ENCODE data around the gene JADE1. TPM values are rescaled to one million over a fixed set of nuclear protein-coding genes. Genes with fewer than 3 reads are reported as not detected.

Gene JADE1
- total and polyA plus RNA-seq, 2 donors (not counting 1 experiment from before 2014, with no cell fraction given): 36.2 to 49.9 TPM

GRCh38 chr4:128810331-128810870 is 901 bp downstream of the JADE1 start:
- H2AFZ ChIP-seq (ENCODE audit: low read length): no peak overlapping the region
- no peaks in the 10 kb centered on the region for H3K9me3 ChIP-seq (ENCODE audit: control insufficient read depth, insufficient read depth, low read depth, low read length)
- H3K9ac ChIP-seq (ENCODE audit: insufficient read depth, low read length): peak overlapping the region; percentile 71
- no peaks in the 10 kb centered on the region for H4K20me1 ChIP-seq (ENCODE audit: control insufficient read depth, extremely low read depth, insufficient read depth, low read length)
- TF ChIP-seq, protein P1, sequence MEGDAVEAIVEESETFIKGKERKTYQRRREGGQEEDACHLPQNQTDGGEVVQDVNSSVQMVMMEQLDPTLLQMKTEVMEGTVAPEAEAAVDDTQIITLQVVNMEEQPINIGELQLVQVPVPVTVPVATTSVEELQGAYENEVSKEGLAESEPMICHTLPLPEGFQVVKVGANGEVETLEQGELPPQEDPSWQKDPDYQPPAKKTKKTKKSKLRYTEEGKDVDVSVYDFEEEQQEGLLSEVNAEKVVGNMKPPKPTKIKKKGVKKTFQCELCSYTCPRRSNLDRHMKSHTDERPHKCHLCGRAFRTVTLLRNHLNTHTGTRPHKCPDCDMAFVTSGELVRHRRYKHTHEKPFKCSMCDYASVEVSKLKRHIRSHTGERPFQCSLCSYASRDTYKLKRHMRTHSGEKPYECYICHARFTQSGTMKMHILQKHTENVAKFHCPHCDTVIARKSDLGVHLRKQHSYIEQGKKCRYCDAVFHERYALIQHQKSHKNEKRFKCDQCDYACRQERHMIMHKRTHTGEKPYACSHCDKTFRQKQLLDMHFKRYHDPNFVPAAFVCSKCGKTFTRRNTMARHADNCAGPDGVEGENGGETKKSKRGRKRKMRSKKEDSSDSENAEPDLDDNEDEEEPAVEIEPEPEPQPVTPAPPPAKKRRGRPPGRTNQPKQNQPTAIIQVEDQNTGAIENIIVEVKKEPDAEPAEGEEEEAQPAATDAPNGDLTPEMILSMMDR (conservative IDR thresholded peaks at IDR 0.05 in 1 of 2, IDR thresholded peaks at IDR 0.05 in 1 of 2; ENCODE audit: low read depth in 1 of 2, low read length in 2 of 2): no peak
- TF ChIP-seq EZH2 (IDR thresholded peaks at IDR 0.05; ENCODE audit: low read length, missing control alignments): no peak
- H3K27ac ChIP-seq (ENCODE audit: insufficient read depth, low read length): peak overlapping the region; percentile 95
- H3K36me3 ChIP-seq (ENCODE audit: control insufficient read depth, insufficient read depth, low read length): no peaks in the 10 kb centered on the region
- H3K27me3 ChIP-seq (ENCODE audit: control insufficient read depth, insufficient read depth, low read length): no peaks in the 10 kb centered on the region
- peak overlapping the region; percentile 77 for H3K4me2 ChIP-seq (ENCODE audit: extremely low read depth, insufficient read depth, low read length)
- H3K4me3 ChIP-seq (replicated peaks in 1 of 4; ENCODE audit: control extremely low read depth in 1 of 4, insufficient read depth in 1 of 4, low read depth in 3 of 4, low read length in 4 of 4): peak overlapping the region; percentile 72 to 99 (median 76)
- H3K4me1 ChIP-seq (ENCODE audit: control insufficient read depth, extremely low read depth, insufficient read depth, low read length): peaks cover 4% of the 10 kb centered on the region
- DNase-seq (ENCODE audit: low read depth in 2 of 2): peak in 1 of 2 donors; percentile 52
- H3K79me2 ChIP-seq (ENCODE audit: control insufficient read depth, insufficient read depth, low read length): peaks cover 36% of the 10 kb centered on the region

DNA sequence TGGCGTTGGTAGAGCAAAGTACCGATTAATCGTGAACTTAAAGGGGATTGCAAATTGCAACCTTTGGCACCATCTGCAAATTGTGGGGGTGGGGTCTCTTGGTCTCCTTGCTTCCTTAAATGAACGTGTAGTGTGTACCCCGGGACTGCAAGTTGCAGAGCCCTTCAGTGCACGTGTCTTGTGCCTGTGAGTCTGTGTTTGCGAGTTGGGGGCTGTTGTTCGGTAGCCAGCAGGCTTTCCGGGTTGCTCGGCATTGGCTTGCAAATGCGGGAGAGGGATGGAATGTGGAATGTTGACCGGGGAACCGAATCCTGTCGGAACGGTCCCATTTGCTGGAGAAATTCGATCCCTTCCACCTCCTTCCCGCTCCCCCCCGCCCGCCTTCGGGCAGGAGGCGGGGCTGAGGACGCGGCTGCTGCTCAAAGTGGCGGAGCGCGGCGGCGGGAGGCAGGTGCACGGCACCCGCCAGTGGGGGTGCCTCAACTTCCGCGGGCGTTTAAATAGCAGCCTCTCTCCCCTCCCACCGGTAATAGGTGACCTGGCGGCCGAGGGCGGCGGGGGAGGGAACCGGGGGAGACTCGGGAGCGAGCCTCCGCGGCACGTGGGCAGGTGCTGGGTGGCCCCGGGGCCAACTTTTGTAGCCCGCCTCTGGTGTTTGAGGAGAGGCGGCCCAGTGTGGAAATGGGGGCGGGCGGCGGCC is 1.5 kb downstream of the JADE1 start:
- H3K4me1 ChIP-seq (ENCODE audit: control insufficient read depth, extremely low read depth, insufficient read depth, low read length): peaks cover 4% of the 10 kb centered on the region
- H3K27ac ChIP-seq (ENCODE audit: insufficient read depth, low read length): peak overlapping the region; percentile 95
- H3K36me3 ChIP-seq (ENCODE audit: control insufficient read depth, insufficient read depth, low read length): no peaks in the 10 kb centered on the region
- no peaks in the 10 kb centered on the region for H3K9me3 ChIP-seq (ENCODE audit: control insufficient read depth, insufficient read depth, low read depth, low read length)
- TF ChIP-seq EZH2 (IDR thresholded peaks at IDR 0.05; ENCODE audit: low read length, missing control alignments): no peak
- TF ChIP-seq, protein P1 (conservative IDR thresholded peaks at IDR 0.05 in 1 of 2, IDR thresholded peaks at IDR 0.05 in 1 of 2; ENCODE audit: low read depth in 1 of 2, low read length in 2 of 2): peak in 1 of 2 donors; percentile 0
- H3K4me2 ChIP-seq (ENCODE audit: extremely low read depth, insufficient read depth, low read length): peak overlapping the region; percentile 77
- H3K4me3 ChIP-seq (replicated peaks in 1 of 4; ENCODE audit: control extremely low read depth in 1 of 4, insufficient read depth in 1 of 4, low read depth in 3 of 4, low read length in 4 of 4): peak overlapping the region; percentile 72 to 99 (median 76)
- H4K20me1 ChIP-seq (ENCODE audit: control insufficient read depth, extremely low read depth, insufficient read depth, low read length): no peaks in the 10 kb centered on the region
- peak; percentile 90 to 91 for DNase-seq (ENCODE audit: low read depth in 2 of 2)
- no peak overlapping the region for H2AFZ ChIP-seq (ENCODE audit: low read length)
- peak overlapping the region; percentile 92 for H3K9ac ChIP-seq (ENCODE audit: insufficient read depth, low read length)
- no peaks in the 10 kb centered on the region for H3K27me3 ChIP-seq (ENCODE audit: control insufficient read depth, insufficient read depth, low read length)
- peaks cover 42% of the 10 kb centered on the region for H3K79me2 ChIP-seq (ENCODE audit: control insufficient read depth, insufficient read depth, low read length)

GRCh38 chr4:128811571-128812441 is 2.3 kb downstream of the JADE1 start:
- Histone ChIP-seq H3K36me3 (ENCODE audit: control insufficient read depth, insufficient read depth, low read length) (no peaks in the 10 kb centered on the region), H3K4me3 (replicated peaks in 1 of 4; ENCODE audit: control extremely low read depth in 1 of 4, insufficient read depth in 1 of 4, low read depth in 3 of 4, low read length in 4 of 4) (peak overlapping the region; percentile 75 to 89 (median 84)), H4K20me1 (ENCODE audit: control insufficient read depth, extremely low read depth, insufficient read depth, low read length) (no peaks in the 10 kb centered on the region), H3K9ac (ENCODE audit: insufficient read depth, low read length) (peak overlapping the region; percentile 92), H3K4me1 (ENCODE audit: control insufficient read depth, extremely low read depth, insufficient read depth, low read length) (peaks cover 4% of the 10 kb centered on the region), H3K27me3 (ENCODE audit: control insufficient read depth, insufficient read depth, low read length) (no peaks in the 10 kb centered on the region), H2AFZ (ENCODE audit: low read length) (no peak overlapping the region), H3K9me3 (ENCODE audit: control insufficient read depth, insufficient read depth, low read depth, low read length) (no peaks in the 10 kb centered on the region), H3K79me2 (ENCODE audit: control insufficient read depth, insufficient read depth, low read length) (peaks cover 50% of the 10 kb centered on the region), H3K27ac (ENCODE audit: insufficient read depth, low read length) (peak overlapping the region; percentile 95), H3K4me2 (ENCODE audit: extremely low read depth, insufficient read depth, low read length) (peak overlapping the region; percentile 98)
- TF ChIP-seq EZH2 (IDR thresholded peaks at IDR 0.05; ENCODE audit: low read length, missing control alignments): no peak
- TF ChIP-seq, protein P1 (conservative IDR thresholded peaks at IDR 0.05 in 1 of 2, IDR thresholded peaks at IDR 0.05 in 1 of 2; ENCODE audit: low read depth in 1 of 2, low read length in 2 of 2): no peak
- peak; percentile 89 to 94 for DNase-seq (ENCODE audit: low read depth in 2 of 2)
